ENCODE results near the gene RANBP3L.
"Not testable (repeated sequence)": the region's sequence is repeated elsewhere in the genome, so short reads cannot be mapped to it uniquely, and the experiment has no call there.

RANBP3L gene, protein sequence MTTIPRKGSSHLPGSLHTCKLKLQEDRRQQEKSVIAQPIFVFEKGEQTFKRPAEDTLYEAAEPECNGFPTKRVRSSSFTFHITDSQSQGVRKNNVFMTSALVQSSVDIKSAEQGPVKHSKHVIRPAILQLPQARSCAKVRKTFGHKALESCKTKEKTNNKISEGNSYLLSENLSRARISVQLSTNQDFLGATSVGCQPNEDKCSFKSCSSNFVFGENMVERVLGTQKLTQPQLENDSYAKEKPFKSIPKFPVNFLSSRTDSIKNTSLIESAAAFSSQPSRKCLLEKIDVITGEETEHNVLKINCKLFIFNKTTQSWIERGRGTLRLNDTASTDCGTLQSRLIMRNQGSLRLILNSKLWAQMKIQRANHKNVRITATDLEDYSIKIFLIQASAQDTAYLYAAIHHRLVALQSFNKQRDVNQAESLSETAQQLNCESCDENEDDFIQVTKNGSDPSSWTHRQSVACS

DNA sequence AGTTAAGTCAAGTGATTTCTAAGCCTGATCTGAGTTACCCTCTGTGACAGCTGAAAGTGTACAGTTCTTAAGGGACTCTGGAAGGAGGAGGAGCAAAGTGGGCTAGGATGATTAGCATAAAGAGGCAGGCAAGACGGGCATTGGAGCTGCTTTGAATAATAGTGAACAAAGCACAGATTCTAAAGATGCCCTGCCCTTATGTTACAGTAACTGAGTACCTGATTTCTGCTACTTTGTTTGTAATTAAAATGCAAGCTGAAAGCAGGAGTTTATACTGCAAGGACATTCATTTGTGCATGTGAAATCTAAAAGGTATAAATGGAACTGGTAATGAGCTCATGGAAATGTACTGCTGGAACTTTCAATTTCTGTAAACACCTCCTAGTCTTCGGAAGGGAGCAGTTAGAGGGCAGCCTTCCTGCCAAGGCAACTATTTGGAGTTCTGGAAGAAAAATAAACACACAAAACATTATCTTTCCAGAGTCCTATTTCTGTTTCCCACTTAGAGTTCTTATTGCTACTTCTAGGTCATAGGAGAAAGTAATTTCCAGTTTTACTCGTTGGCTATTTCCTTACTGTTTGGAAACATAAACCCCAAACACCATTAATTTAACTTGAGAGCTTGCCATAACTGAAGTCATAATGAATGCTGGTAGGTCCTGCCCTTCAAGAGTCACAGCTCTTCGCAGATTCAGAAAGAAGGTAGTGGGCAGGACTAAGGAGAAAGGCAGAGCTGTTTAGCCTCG is at the start of gene RANBP3L:
Gene RANBP3L, minus strand, starts transcription at position 45 of the 746 bp plus-strand sequence. CDS start 486 bp downstream, outside the sequence.
- DNase-seq = no peak

DNA sequence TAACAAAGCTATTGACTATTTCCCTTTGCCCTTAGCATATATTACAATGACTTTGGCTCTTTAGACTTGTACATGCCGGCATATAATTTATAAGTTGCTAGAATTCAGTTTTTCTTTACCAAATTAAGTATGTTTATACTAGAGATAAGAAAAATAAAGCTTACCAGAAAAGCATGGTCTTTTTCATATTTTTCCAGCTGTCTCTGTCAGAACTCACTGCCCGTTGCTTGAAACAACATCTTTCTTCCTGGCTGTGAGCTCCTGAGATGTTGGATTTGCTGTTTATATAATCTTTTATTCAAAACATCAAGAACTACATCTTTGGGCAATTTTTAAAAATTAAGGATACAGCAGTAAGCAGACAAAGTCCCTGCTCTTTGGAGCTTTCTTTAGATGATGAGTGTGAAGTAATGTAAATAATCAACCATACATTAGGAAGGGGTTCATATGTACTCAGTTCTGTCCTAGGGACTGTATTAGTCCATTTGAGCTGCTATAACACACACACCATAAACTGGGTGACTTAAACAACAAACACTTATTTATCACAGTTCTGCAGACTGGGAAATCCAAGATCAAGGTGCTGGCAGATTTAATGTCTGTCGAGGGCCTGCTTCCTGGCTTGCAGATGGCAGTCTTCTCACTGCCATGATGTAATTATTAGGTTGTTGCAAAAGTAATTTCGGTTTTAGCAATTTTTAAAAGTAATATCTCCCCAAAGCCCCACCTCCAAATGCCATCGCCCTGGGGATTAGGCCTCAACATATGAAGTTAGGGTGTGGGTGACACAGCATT is 45.4 kb upstream of the RANBP3L start:
- no peak for DNase-seq

DNA sequence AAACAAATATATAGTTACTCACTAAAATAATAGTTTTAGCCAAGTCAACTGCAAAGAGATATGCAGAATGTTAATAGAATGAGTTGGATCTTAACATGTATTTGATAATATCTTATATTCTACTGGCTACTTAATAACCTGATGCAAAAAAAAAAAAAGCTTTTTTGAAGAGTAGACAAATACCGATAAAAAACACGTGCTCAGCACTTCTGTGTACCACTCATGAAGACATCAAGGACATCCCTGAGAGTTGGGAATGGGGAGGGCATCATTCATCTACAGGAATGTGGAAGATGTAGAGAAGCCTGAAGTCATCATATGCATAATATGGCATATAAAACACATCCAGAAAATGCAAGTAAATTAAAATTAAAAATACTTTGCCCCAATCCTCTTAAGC is 43.2 kb upstream of the RANBP3L start:
- no peak for DNase-seq

DNA sequence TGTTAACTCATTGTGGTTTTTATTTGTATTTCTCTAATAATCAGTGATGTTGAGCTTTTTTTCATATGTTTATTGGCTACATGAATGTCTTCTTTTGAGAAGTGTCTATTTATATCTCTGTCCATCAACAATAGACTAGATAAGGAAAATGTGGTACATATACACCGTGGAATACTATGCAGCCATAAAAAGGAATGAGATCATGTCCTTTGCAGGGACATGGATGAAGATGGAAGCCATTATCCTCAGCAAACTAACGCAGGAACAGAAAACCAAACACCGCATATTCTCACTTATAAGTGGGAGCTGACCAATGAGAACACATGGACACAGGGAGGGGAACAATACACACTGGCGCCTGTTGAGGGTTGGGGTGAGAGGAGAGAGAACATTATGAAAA is 40.0 kb upstream of the RANBP3L start:
- DNase-seq = not testable (repeated sequence)

DNA sequence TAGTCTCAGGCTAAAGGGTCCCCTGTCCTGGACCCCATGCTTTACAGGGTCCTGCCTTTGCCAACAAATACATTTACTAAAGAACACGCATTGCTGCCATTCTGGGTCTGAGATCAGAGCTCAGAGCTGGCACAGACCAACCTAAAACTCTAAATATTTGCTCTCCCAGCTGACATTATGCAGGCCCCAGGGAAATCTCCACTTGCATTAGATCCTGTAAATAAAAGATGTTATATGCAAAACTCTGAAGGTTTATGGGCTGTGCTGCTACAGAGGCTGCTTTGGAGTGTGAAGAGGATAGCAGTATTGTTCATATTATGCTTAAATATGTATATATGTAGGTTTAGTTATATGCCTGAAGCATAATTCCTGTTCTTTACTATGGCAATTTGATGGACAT is 35.9 kb upstream of the RANBP3L start:
- no peak for DNase-seq

DNA sequence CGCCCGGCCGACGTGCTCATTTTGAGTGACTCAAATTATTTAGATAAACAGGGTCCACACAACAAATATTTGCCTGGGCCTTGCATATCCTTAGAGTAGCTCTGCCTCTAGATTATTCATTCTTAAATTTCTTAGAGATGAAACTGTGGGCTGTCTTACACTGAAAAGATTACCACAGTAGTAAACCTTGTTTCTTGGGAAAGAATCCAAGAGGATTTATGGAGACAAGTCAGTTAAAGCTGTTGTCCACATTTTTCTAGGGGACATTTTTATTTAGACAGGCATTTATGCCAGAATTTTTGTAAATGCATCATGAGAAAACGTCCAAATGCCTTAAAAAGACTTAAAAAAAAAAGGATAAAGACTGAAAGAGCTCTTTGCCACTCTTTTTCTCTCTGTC is 32.6 kb upstream of the RANBP3L start:
- no peak for DNase-seq

DNA sequence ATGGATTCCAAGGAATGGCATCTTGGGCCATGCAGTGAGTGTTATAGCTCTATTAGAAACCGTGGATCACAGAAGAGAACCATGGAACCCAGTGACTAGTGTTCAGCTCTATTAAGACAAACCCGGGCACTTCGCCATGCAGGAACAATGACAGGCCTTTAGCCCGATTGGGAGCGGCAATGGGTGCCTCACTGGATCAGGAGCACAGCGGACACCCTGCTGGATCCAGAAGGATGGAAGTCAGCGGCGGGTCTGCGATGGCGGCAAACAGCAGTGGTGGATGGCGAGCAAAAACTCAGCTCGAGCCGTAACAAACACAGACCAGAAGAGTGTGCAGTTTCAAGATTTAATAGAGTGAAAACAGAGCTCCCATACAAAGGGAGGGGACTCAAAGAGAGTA is 31.0 kb upstream of the RANBP3L start:
- not testable (repeated sequence) for DNase-seq

DNA sequence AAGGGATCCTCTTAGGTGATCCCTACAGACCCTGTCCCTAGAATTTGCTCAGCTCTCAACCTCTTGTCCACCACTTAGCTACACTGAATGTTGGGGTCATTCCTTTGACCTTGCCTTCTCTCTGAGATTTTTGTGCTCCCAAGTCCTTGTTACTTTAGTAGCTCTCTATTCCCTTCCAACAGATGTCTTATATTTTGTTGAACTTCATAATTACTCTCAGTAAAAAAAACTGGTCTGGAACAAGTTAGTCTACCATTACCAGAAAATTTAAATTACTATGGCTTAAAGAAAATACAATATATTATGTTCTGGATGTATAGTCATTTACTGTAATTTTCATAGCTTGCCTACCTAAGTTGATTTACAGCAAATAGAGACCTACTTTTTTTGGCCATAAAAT is 23.5 kb upstream of the RANBP3L start:
- DNase-seq = no peak

DNA sequence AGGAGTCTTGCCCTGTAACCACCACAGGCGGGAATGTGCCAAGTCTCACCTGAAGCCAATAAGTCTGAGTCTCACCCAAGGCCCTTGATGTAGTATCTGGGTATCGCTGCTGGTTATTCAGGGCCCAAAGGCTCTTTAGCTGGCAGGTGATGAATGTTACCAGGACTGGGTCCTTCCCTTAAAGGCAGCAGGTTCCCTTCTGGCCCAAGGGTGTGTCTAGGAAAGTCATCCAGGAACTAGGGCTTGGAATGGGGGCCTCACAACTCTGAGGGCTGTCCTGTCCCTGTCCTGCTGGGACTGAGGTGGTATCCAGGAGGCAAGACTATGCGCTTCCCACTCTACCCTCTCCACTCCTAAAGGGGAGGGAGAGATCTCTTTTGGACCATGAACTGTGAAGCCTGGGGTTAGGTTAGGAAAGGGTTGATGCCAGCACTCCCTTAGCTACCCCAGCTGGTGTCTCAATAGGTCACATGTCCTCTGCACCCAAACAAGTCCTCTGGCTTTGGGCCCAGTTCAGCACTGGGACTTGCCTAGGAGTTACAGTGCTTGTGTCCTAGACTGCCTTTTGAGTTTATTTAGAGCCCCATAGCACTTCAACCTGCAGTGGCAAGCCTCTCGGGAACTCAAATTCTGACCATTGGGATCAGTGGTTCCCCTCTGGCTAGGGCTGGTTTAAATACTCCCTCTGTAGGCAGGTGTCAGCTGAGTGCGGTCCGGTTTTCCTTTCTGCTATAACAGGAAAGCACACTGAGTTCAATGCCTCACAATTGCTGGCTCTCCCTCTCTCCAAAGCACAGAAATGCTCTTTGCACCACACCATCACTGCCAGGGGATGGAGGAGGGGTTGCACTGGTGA is 22.5 kb upstream of the RANBP3L start:
- no peak for DNase-seq

DNA sequence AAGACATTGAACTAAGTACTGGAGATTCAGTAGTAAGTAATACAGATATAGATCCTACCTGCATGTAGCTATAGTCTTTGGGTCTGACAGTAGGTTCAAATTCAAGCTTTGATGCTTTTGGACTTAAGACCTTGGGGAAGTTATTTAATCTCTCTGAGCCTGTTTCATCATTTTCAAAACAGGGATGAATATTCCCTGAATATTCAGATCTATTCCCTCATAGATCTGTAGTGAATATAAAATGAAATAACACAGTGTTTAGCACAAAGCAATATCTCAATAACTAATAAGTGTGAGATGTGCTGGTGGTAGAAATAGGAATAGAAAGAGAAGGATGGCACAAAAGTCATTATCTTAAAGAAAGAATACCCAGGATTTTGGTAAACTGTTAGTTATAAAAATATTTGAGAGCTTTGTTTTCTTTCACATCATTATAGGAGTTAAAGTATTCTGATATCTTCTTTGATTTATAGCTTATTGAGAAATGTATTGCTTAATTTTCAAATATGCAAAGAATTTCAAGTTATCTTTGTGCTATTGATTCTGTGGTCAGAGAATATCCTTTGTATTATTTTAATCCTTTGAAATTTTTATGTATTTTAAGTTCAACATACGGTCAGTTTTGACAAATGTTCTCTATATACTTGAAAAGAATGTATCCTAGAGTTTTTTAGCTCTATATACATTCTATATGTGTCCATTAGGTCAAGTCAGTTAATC is 11.4 kb upstream of the RANBP3L start:
- no peak for DNase-seq

DNA sequence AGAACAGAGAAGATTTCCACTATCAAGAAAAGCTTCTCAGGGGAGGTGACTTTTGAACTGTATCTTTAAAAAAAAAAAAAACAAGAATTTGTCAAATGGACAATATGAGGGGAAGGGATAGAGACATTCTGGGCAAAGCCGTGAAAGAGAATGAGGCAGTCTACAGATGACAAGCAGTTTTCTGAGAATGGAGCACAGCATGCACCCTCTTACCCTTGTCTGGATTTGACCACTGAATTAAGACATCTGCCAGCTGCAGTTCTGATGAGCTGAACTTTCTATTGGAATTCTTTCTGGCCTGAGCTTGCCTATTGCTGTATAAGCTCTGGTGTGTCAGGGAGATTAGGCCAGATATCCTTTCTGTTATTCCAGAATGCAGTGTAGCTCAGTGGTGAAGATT is 10.3 kb upstream of the RANBP3L start:
- DNase-seq = no peak

DNA sequence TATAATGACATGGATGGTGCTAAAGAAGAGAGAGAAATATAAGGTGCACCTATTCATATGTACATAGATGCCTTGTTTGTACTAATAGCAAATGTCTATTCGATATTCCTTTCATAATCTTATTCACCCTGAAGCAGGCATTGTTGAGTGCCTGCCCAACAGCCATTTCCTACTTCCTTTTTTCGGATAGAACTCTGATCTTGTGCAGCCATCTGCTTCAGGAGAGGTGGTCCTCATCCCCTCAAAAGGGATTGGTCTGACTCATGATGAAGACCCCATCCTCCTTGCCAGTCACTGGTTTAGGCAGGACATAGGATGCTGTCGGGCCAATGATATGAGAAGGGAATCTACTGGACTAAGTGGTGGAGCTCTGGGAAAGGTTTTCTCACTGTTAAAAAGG is 8.4 kb upstream of the RANBP3L start:
- no peak for DNase-seq

DNA sequence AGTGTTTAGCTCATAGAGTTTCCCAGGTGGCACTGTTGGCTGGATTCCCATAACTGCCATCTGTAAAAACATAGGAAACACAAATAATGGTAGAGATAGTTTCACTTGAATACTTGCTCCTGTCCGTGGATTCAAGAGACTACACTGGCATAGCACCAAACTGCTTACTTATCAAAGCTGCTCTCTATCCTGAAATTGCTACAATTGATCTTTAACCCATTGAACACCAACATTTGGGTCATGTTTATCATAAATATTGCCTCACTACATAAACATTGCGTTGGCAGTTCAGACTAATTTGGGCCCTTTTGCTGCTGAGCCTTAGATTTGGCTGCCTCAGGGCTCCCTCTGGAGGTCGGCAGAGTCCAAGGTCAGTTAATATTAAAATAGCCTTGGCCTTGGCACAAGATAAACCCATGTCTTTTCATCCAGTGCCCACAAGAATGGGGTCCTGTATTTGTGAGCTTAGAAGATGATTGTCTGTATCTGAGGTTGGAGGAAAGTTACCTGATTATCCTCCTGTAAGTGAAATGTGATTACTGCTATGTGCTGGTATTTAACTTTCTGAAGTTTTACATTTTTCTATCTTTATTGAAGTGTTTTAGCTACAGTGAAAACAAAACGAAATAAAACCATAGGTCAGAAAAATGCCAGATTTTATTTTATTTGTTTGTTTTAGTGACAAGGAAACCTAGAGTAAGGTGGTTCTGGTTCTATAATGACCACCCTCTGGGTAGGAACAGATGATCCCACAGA is 4.0 kb upstream of the RANBP3L start:
- no peak for DNase-seq

DNA sequence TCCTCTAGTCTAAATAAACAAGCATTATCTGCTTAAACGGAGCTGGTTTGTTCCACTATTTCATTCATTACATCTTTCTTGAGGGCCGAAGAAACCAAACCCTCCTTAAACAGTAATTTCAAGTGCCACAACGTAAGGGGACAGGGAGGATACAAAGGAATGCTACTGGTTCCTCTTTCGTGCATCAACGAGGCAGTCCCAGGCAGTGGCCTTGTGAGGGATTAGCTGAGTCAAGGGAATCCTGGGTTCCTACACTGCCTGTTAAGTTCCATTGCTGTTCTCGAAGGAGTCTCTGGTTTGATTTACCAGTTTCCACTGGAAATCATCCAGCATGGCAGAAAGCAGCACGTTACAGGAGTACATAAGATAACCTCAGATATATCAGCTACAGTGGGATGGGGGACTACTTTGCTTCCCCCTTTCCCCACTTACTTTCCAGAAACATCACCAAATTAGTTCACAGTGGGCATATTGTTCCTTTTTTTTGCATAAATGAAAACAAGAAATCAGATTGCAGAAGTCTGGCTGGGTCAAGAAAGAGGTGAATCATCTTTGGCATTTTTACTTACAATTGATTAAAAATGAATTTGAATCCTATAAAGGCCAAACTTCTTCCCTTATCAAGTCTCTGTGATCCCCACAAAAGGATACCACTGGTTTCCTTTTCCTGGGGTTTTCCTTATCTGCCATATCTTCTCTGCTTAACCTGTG is 2.5 kb upstream of the RANBP3L start:
- DNase-seq = no peak

DNA sequence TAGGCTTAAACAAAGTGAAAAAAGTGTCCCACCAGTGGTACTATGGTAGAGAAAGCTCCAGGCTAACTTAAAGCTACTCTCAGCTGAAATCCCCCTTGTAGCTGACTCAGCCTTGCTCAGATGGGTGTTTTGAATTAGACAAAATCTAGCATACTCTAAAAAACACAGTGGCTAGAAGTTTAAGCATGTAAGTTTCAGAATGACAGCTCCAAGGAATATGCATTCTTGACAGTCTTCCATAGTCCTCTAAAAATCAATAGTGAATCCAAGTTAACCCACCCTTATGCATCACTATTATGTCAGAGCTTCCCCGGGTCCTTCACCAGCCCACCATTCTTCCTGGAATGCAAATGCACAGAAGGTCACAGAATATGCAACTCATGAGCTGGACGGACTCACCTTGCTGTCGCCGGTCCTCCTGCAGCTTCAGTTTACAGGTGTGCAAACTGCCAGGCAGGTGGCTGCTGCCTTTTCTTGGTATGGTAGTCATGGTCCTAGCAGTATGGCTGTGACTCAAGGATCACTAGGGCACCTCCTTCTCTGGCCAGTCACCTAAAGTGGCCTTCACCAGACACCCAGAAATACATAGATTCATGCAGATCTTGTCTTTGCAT is 668 bp downstream of the RANBP3L start:
- DNase-seq = no peak

DNA sequence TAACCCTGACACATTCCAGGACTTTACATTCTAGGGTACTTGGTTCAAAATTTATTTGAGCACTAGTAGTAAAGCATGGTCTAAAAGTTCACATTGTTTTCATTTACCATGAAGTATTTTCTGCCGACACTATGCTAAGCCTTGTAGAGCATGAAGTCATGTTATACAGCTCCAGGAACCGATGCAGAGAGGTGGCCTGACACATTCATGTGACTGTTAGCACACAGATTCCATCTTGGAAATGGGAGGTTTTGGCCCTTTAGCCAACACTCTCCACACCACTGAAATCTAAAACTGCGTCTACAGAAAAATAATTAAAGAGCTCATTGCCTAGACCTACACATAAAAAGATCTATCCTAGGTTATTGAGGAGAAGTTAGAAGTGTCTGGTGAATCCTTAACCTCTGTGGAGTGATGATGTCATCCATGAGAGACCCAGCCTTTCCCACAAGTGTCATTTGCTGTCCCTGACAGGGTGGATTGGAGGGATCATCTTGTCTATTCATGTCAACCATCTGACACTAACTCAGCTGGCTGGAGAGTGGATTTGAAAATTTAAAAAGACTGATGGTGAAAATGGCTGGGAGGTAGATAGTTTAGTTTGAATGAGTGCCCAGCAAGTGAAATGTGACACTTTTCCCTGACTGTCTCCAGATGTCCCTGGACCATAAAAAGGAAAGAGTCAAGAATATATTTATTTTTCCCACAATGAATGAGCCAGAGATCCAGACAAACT is 1.3 kb downstream of the RANBP3L start:
- DNase-seq = no peak

DNA sequence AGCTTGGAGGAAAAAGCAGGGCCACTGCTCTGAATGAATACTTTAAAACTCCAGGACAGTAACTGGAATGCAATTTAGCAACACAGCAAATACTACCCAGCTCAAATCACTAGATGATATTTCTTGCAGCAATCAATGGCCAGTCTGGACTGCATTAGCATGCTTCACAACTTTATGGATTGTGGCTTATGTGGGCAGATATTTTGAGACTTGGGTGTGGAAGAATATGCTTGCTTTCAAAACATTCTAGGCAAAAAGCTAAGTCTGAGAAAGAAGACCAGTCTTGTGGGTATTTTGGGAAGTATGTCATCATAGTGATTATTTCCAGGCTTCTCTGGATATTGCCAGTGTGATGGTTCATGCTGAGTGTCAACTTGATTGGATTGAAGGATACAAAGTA is 3.1 kb downstream of the RANBP3L start:
- DNase-seq = no peak

DNA sequence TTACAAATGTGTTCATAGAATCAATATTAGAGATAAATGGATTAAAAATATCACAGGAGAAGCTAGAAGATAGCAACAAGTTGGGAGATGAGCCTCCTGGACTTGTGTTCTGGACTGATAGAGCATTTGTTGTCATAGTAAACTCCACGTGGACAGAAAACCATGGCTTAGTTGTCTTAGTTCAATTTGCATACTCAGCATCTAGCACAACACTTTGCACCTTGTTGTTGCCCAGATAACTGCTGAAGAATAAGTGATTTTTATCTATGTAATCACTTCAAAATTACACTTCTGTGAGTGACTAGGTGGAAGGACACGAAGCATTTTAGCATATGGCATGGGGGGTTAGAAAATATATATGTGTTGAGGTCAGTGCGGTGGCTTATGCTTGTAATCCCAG is 4.0 kb downstream of the RANBP3L start:
- no peak for DNase-seq

All from activated CD4-positive, CD25-positive, alpha-beta regulatory T cell treated with anti-CD3 and anti-CD28 coated beads, Interleukin-2, amount 50 U/mL, for 72 hours (primary cell).